IPS DF 6.9 (cell line): Measurements from ENCODE around the gene PARD3.

Source experiments
- DNase-seq: peaks from one replicate; pipeline ENCODE4 v3.0.0-alpha.2; 2013; ENCODE audit warnings: low read depth, low spot score
- H3K27ac ChIP-seq: one replicate; pipeline ENCODE4 v1.5.1; 2013; ENCODE audit warnings: low read length, control low read depth
- H3K27me3 ChIP-seq: 2 replicates; pipeline ENCODE4 v1.6.1; 2013; ENCODE audit warnings: mild to moderate bottlenecking, low read length; ENCODE audit not compliant: control insufficient read depth, insufficient read depth
- H3K36me3 ChIP-seq: 2 replicates; pipeline ENCODE4 v1.6.1; 2013; ENCODE audit warnings: low read length; ENCODE audit not compliant: control insufficient read depth, insufficient read depth
- H3K4me1 ChIP-seq: 2 replicates; pipeline ENCODE4 v1.6.1; 2013; ENCODE audit warnings: low read length; ENCODE audit not compliant: control insufficient read depth, insufficient read depth
- H3K4me3 ChIP-seq: 2 replicates; pipeline ENCODE4 v1.5.1; 2013; ENCODE audit warnings: mild to moderate bottlenecking, low read length
- H3K9me3 ChIP-seq: 2 replicates; pipeline ENCODE4 v1.6.1; 2013; ENCODE audit warnings: low read length, inconsistent platforms; ENCODE audit not compliant: control insufficient read depth, insufficient read depth
- WGBS: extraction: QIAGEN DNeasy Blood & Tissue Kit; methylation state at CpG from one replicate; pipeline ENCODE4 v1.1.7; 2013; ENCODE audit warnings: mixed read lengths, missing lambda C conversion rate; ENCODE audit not compliant: insufficient read length, insufficient coverage; 5-methylcytosine and 5-hydroxymethylcytosine counted together

The PARD3 gene

GRCh38 chr10:34780818-34781380, 34.2 kb downstream of the PARD3 start:
- Histone ChIP-seq H3K4me3 (no peak overlapping the region), H3K4me1 (peaks cover 8% of the 10 kb centered on the region), H3K27ac (no peak overlapping the region), H3K27me3 (no peaks in the 10 kb centered on the region), H3K9me3 (no peaks in the 10 kb centered on the region), H3K36me3 (no peaks in the 10 kb centered on the region)
- WGBS: no CpG with 5 or more reads among the region's 11 CpGs
- DNase-seq: no peak

GRCh38 chr10:34778237-34778636, 36.9 kb downstream of the PARD3 start:
- no peak overlapping the region for H3K4me3 ChIP-seq
- no peaks in the 10 kb centered on the region for H3K9me3 ChIP-seq
- no peaks in the 10 kb centered on the region for H3K36me3 ChIP-seq
- no peaks in the 10 kb centered on the region for H3K27me3 ChIP-seq
- no peak for DNase-seq
- peaks cover 8% of the 10 kb centered on the region for H3K4me1 ChIP-seq
- WGBS: no CpG with 5 or more reads among the region's 3 CpGs
- no peak overlapping the region for H3K27ac ChIP-seq

GRCh38 chr10:34776090-34776690, 38.9 kb downstream of the PARD3 start:
- Histone ChIP-seq H3K9me3 (no peaks in the 10 kb centered on the region), H3K27ac (no peak overlapping the region), H3K27me3 (no peaks in the 10 kb centered on the region), H3K4me1 (peaks cover 8% of the 10 kb centered on the region), H3K36me3 (no peaks in the 10 kb centered on the region), H3K4me3 (no peak overlapping the region)
- no peak for DNase-seq
- whole genome bisulfite sequencing: no CpG with 5 or more reads among the region's 2 CpGs

- no CpG with 5 or more reads among the region's 3 CpGs for WGBS
Observed at GRCh38 chr10:34775044-34775637, 40.0 kb downstream of the PARD3 start.

GRCh38 chr10:34773636-34774630, 41.2 kb downstream of the PARD3 start:
- Histone ChIP-seq H3K4me1 (peaks cover 7% of the 10 kb centered on the region), H3K9me3 (no peaks in the 10 kb centered on the region; the same call in 1 of the 2 replicates), H3K27me3 (no peaks in the 10 kb centered on the region), H3K36me3 (no peaks in the 10 kb centered on the region), H3K27ac (no peak overlapping the region), H3K4me3 (no peak overlapping the region)
- no CpG with 5 or more reads among the region's 4 CpGs for WGBS
- DNase-seq: no peak

More at GRCh38 chr10:34775044-34775637, 40.0 kb downstream of the PARD3 start:
- Histone ChIP-seq H3K4me1 (peaks cover 4% of the 10 kb centered on the region; the same call in 1 of the 2 replicates), H3K27me3 (no peaks in the 10 kb centered on the region), H3K9me3 (no peaks in the 10 kb centered on the region; the same call in 1 of the 2 replicates), H3K4me3 (no peak overlapping the region), H3K27ac (no peak overlapping the region), H3K36me3 (no peaks in the 10 kb centered on the region)
- DNase-seq: no peak

- H3K9me3 ChIP-seq: no peaks in the 10 kb centered on the region; the same call in 1 of the 2 replicates
- no peak for DNase-seq
- H3K27ac ChIP-seq: no peak overlapping the region
- peaks cover 5% of the 10 kb centered on the region for H3K4me1 ChIP-seq
- H3K36me3 ChIP-seq: no peaks in the 10 kb centered on the region
- H3K4me3 ChIP-seq: no peak overlapping the region
- H3K27me3 ChIP-seq: no peaks in the 10 kb centered on the region
- WGBS: no CpG with 5 or more reads among the region's 4 CpGs
Observed at GRCh38 chr10:34771525-34771924, 43.6 kb downstream of the PARD3 start.

- Histone ChIP-seq H3K27ac (no peak overlapping the region), H3K36me3 (no peaks in the 10 kb centered on the region), H3K4me3 (no peak overlapping the region), H3K9me3 (no peaks in the 10 kb centered on the region; the same call in 1 of the 2 replicates), H3K27me3 (no peaks in the 10 kb centered on the region), H3K4me1 (peaks cover 5% of the 10 kb centered on the region)
- DNase-seq: no peak
- WGBS: no CpG with 5 or more reads among the region's 3 CpGs
Observed at GRCh38 chr10:34771106-34771505, 44.0 kb downstream of the PARD3 start.

- Histone ChIP-seq H3K36me3 (no peaks in the 10 kb centered on the region), H3K4me1 (peaks cover 5% of the 10 kb centered on the region), H3K9me3 (no peaks in the 10 kb centered on the region; the same call in 1 of the 2 replicates), H3K27ac (no peak overlapping the region), H3K4me3 (no peak overlapping the region), H3K27me3 (no peaks in the 10 kb centered on the region)
- no CpG with 5 or more reads among the region's 2 CpGs for WGBS
- no peak for DNase-seq
Observed at GRCh38 chr10:34769899-34770298, 45.2 kb downstream of the PARD3 start.

- Histone ChIP-seq H3K27me3 (no peaks in the 10 kb centered on the region), H3K4me1 (peaks cover 5% of the 10 kb centered on the region), H3K9me3 (no peaks in the 10 kb centered on the region; the same call in 1 of the 2 replicates), H3K36me3 (no peaks in the 10 kb centered on the region), H3K27ac (no peak overlapping the region), H3K4me3 (no peak overlapping the region)
- DNase-seq: no peak
- WGBS: no CpG with 5 or more reads among the region's 8 CpGs
Observed at GRCh38 chr10:34768972-34769330, 46.1 kb downstream of the PARD3 start.
